Activated effector memory CD4-positive, alpha-beta T cell treated with anti-CD3 and anti-CD28 coated beads, Interleukin-2, amount 50 U/mL, for 16 hours (primary cell): ENCODE measurements around the gene TAS2R7.
"Not testable (repeated sequence)": the region's sequence is repeated elsewhere in the genome, so short reads cannot be mapped to it uniquely, and the experiment has no call there.

Experiments
- DNase-seq: peaks from one replicate; pipeline ENCODE4 v3.0.0-alpha.2; 2020

Gene TAS2R7

GRCh38 chr12:10802587-10802986, at the start of gene TAS2R7:
Gene TAS2R7, minus strand, starts transcription at chr12:10802627. Its CDS starts 57 bp downstream, at chr12:10802570.
- no peak for DNase-seq

GRCh38 chr12:10851243-10851858, 48.9 kb upstream of the TAS2R7 start:
- no peak for DNase-seq

- no peak for DNase-seq
These were observed 47.0 kb upstream of the TAS2R7 start, which contains the start of gene PRR4 for GRCh38 chr12:10849425-10849878. Gene PRR4, minus strand, starts transcription at chr12:10849475. Its CDS starts 38 bp downstream, at chr12:10849437.

GRCh38 chr12:10847744-10848143, 45.3 kb upstream of the TAS2R7 start:
- no peak for DNase-seq

GRCh38 chr12:10842862-10843261, 40.4 kb upstream of the TAS2R7 start:
- no peak for DNase-seq

- DNase-seq = no peak
These were observed 36.0 kb upstream of the TAS2R7 start for GRCh38 chr12:10838461-10838860.

GRCh38 chr12:10829994-10830393, 27.6 kb upstream of the TAS2R7 start:
- no peak for DNase-seq

- DNase-seq = no peak
These were observed 23.8 kb upstream of the TAS2R7 start, which contains the start of gene TAS2R10 for GRCh38 chr12:10826258-10826657. Gene TAS2R10, minus strand, starts transcription at chr12:10826358. Its CDS starts 89 bp downstream, at chr12:10826269.

- no peak for DNase-seq
These were observed 22.5 kb upstream of the TAS2R7 start for GRCh38 chr12:10824957-10825356.

GRCh38 chr12:10811883-10812536, 9.6 kb upstream of the TAS2R7 start:
- DNase-seq = no peak

- no peak for DNase-seq
These were observed 7.6 kb upstream of the TAS2R7 start, which contains the start of gene TAS2R9 for GRCh38 chr12:10810068-10810467. Gene TAS2R9, minus strand, starts transcription at chr12:10810168. Its CDS starts 93 bp downstream, at chr12:10810075.

- no peak for DNase-seq
These were observed 4.8 kb upstream of the TAS2R7 start, which contains the start of gene TAS2R8 for GRCh38 chr12:10807186-10807585. Gene TAS2R8, minus strand, starts transcription at chr12:10807286. Its CDS starts 306 bp downstream, at chr12:10806980.

GRCh38 chr12:10801741-10802140, 686 bp downstream of the TAS2R7 start:
- no peak for DNase-seq

- DNase-seq = no peak
These were observed 8.2 kb downstream of the TAS2R7 start for GRCh38 chr12:10794222-10794621.

- not testable (repeated sequence) for DNase-seq
These were observed 10.7 kb downstream of the TAS2R7 start for GRCh38 chr12:10791769-10792168.

- no peak for DNase-seq
These were observed 19.2 kb downstream of the TAS2R7 start for GRCh38 chr12:10783252-10783651.

- no peak for DNase-seq
These were observed 23.3 kb downstream of the TAS2R7 start for GRCh38 chr12:10779103-10779502.

GRCh38 chr12:10771132-10771733, 31.2 kb downstream of the TAS2R7 start:
- DNase-seq = no peak

- DNase-seq = no peak
These were observed 42.8 kb downstream of the TAS2R7 start for GRCh38 chr12:10759657-10760056.

GRCh38 chr12:10756194-10756593, 46.2 kb downstream of the TAS2R7 start:
- no peak for DNase-seq

GRCh38 chr12:10753059-10753458, 49.4 kb downstream of the TAS2R7 start:
- no peak for DNase-seq
